ENCODE measurements around the gene RIPOR3. TPM values are rescaled to one million over a fixed set of nuclear protein-coding genes. Genes with fewer than 3 reads are reported as not detected.

RIPOR3 gene
- total RNA-seq, 2 experiments from 2014 or later = not detected

GRCh38 chr20:50659975-50660670 lies 31.2 kb downstream of the RIPOR3 start:
- Mint-ChIP-seq H3K36me3 (ENCODE audit: low read depth) (no peaks in the 10 kb centered on the region), H3K27ac (no peak overlapping the region), H3K27me3 (peaks cover 2% of the 10 kb centered on the region), H3K9me3 (ENCODE audit: low read depth) (no peaks in the 10 kb centered on the region), H3K4me1 (no peaks in the 10 kb centered on the region), H3K4me3 (no peak overlapping the region)
- DNase-seq (no peak), ATAC-seq (no peak)
- POLR2A ChIA-PET = interaction anchor here (0.5 to 0.6 kb wide), 3 partner anchors 80 to 298 kb away, joined by 3 to 5 read pairs (median 3); no protein-coding TSS in a partner anchor
- intact Hi-C loops (cut with DNase I, micrococcal nuclease) = no loop called here
- CTCF ChIA-PET = interaction anchor here (0.8 kb wide), 1 partner anchor 71 kb away, joined by 5 read pairs; no protein-coding TSS in a partner anchor

GRCh38 chr20:50658804-50659380 lies 32.5 kb downstream of the RIPOR3 start:
- Mint-ChIP-seq H3K27ac (no peak overlapping the region), H3K9me3 (ENCODE audit: low read depth) (no peaks in the 10 kb centered on the region), H3K4me1 (no peaks in the 10 kb centered on the region), H3K4me3 (no peak overlapping the region), H3K36me3 (ENCODE audit: low read depth) (no peaks in the 10 kb centered on the region), H3K27me3 (peaks cover 2% of the 10 kb centered on the region)
- POLR2A ChIA-PET = no interaction called here
- CTCF ChIA-PET = interaction anchor here (0.6 to 0.7 kb wide), 2 partner anchors 14 to 277 kb away, joined by 3 read pairs; no protein-coding TSS in a partner anchor
- intact Hi-C loops (cut with DNase I, micrococcal nuclease) = no loop called here
- no peak for ATAC-seq
- DNase-seq = no peak

GRCh38 chr20:50655311-50655880 lies 35.9 kb downstream of the RIPOR3 start:
- H3K9me3 Mint-ChIP-seq (ENCODE audit: low read depth) = no peaks in the 10 kb centered on the region
- no peaks in the 10 kb centered on the region for H3K27me3 Mint-ChIP-seq
- CTCF ChIA-PET = no interaction called here
- DNase-seq = no peak
- intact Hi-C loops (cut with DNase I, micrococcal nuclease) = no loop called here
- ATAC-seq = no peak
- H3K4me1 Mint-ChIP-seq = no peaks in the 10 kb centered on the region
- POLR2A ChIA-PET = no interaction called here
- no peak overlapping the region for H3K27ac Mint-ChIP-seq
- no peaks in the 10 kb centered on the region for H3K36me3 Mint-ChIP-seq (ENCODE audit: low read depth)
- no peak overlapping the region for H3K4me3 Mint-ChIP-seq

- Mint-ChIP-seq H3K27me3 (no peaks in the 10 kb centered on the region), H3K4me1 (no peaks in the 10 kb centered on the region), H3K4me3 (no peak overlapping the region), H3K36me3 (ENCODE audit: low read depth) (no peaks in the 10 kb centered on the region), H3K9me3 (ENCODE audit: low read depth) (no peaks in the 10 kb centered on the region), H3K27ac (no peak overlapping the region)
- ChIA-PET POLR2A (no interaction called here), CTCF (no interaction called here)
- DNase-seq = no peak
- intact Hi-C loops (cut with DNase I, micrococcal nuclease) = no loop called here
- ATAC-seq = no peak
Measured at GRCh38 chr20:50654904-50655303, 36.4 kb downstream of the RIPOR3 start.

GRCh38 chr20:50652702-50653294 lies 38.5 kb downstream of the RIPOR3 start:
- H3K36me3 Mint-ChIP-seq (ENCODE audit: low read depth) = no peaks in the 10 kb centered on the region
- intact Hi-C loops (cut with DNase I, micrococcal nuclease) = no loop called here
- ChIA-PET POLR2A (no interaction called here), CTCF (no interaction called here)
- no peak overlapping the region for H3K4me3 Mint-ChIP-seq
- H3K4me1 Mint-ChIP-seq = no peaks in the 10 kb centered on the region
- H3K27me3 Mint-ChIP-seq = no peaks in the 10 kb centered on the region
- no peak overlapping the region for H3K27ac Mint-ChIP-seq
- H3K9me3 Mint-ChIP-seq (ENCODE audit: low read depth) = no peaks in the 10 kb centered on the region
- ATAC-seq (no peak), DNase-seq (no peak)

GRCh38 chr20:50651676-50652075 lies 39.7 kb downstream of the RIPOR3 start:
- POLR2A ChIA-PET = no interaction called here
- Mint-ChIP-seq H3K4me3 (no peak overlapping the region), H3K27ac (no peak overlapping the region), H3K4me1 (no peaks in the 10 kb centered on the region), H3K9me3 (ENCODE audit: low read depth) (no peaks in the 10 kb centered on the region), H3K27me3 (no peaks in the 10 kb centered on the region), H3K36me3 (ENCODE audit: low read depth) (no peaks in the 10 kb centered on the region)
- CTCF ChIA-PET = interaction anchor here (1.4 kb wide), 1 partner anchor 98 kb away, joined by 3 read pairs; no protein-coding TSS in a partner anchor
- no peak for DNase-seq
- intact Hi-C loops (cut with DNase I, micrococcal nuclease) = no loop called here
- no peak for ATAC-seq

GRCh38 chr20:50649590-50649989 lies 41.8 kb downstream of the RIPOR3 start:
- intact Hi-C loops (cut with DNase I, micrococcal nuclease) = no loop called here
- CTCF ChIA-PET = no interaction called here
- no peak for ATAC-seq
- no peaks in the 10 kb centered on the region for H3K4me1 Mint-ChIP-seq
- H3K27me3 Mint-ChIP-seq = no peaks in the 10 kb centered on the region
- H3K27ac Mint-ChIP-seq = no peak overlapping the region
- H3K9me3 Mint-ChIP-seq (ENCODE audit: low read depth) = no peaks in the 10 kb centered on the region
- POLR2A ChIA-PET = no interaction called here
- no peak overlapping the region for H3K4me3 Mint-ChIP-seq
- no peak for DNase-seq
- no peaks in the 10 kb centered on the region for H3K36me3 Mint-ChIP-seq (ENCODE audit: low read depth)

GRCh38 chr20:50648651-50649050 lies 42.7 kb downstream of the RIPOR3 start:
- H3K4me1 Mint-ChIP-seq = no peaks in the 10 kb centered on the region
- intact Hi-C loops (cut with DNase I, micrococcal nuclease) = no loop called here
- no peaks in the 10 kb centered on the region for H3K27me3 Mint-ChIP-seq
- DNase-seq = no peak
- H3K36me3 Mint-ChIP-seq (ENCODE audit: low read depth) = no peaks in the 10 kb centered on the region
- POLR2A ChIA-PET = no interaction called here
- H3K9me3 Mint-ChIP-seq (ENCODE audit: low read depth) = no peaks in the 10 kb centered on the region
- H3K4me3 Mint-ChIP-seq = no peak overlapping the region
- H3K27ac Mint-ChIP-seq = no peak overlapping the region
- ATAC-seq = no peak
- CTCF ChIA-PET = no interaction called here

- intact Hi-C loops (cut with DNase I, micrococcal nuclease) = no loop called here
- DNase-seq (no peak), ATAC-seq (no peak)
- H3K27ac Mint-ChIP-seq = no peak overlapping the region
- no peak overlapping the region for H3K4me3 Mint-ChIP-seq
- no peaks in the 10 kb centered on the region for H3K27me3 Mint-ChIP-seq
- CTCF ChIA-PET = no interaction called here
- no peaks in the 10 kb centered on the region for H3K36me3 Mint-ChIP-seq (ENCODE audit: low read depth)
- POLR2A ChIA-PET = no interaction called here
- no peaks in the 10 kb centered on the region for H3K9me3 Mint-ChIP-seq (ENCODE audit: low read depth)
- no peaks in the 10 kb centered on the region for H3K4me1 Mint-ChIP-seq
Measured at GRCh38 chr20:50646483-50646996, 44.8 kb downstream of the RIPOR3 start.

- ChIA-PET POLR2A (no interaction called here), CTCF (interaction anchor here (0.8 kb wide), 1 partner anchor 563 kb away, joined by 3 read pairs; no protein-coding TSS in a partner anchor)
- Mint-ChIP-seq H3K4me1 (no peaks in the 10 kb centered on the region), H3K9me3 (ENCODE audit: low read depth) (no peaks in the 10 kb centered on the region), H3K4me3 (no peak overlapping the region), H3K36me3 (ENCODE audit: low read depth) (no peaks in the 10 kb centered on the region), H3K27ac (no peak overlapping the region), H3K27me3 (no peaks in the 10 kb centered on the region)
- no peak for ATAC-seq
- no peak for DNase-seq
- intact Hi-C loops (cut with DNase I, micrococcal nuclease) = no loop called here
Measured at GRCh38 chr20:50645253-50646068, 45.9 kb downstream of the RIPOR3 start.

GRCh38 chr20:50642288-50642803 lies 49.0 kb downstream of the RIPOR3 start:
- intact Hi-C loops (cut with DNase I, micrococcal nuclease) = no loop called here
- ChIA-PET CTCF (interaction anchor here (1.1 to 1.2 kb wide), 2 partner anchors 10 to 345 kb away, joined by 3 read pairs; no protein-coding TSS in a partner anchor), POLR2A (interaction anchor here (0.6 kb wide), 1 partner anchor 245 kb away, joined by 3 read pairs; no protein-coding TSS in a partner anchor)
- Mint-ChIP-seq H3K27ac (no peak overlapping the region), H3K4me1 (no peaks in the 10 kb centered on the region), H3K27me3 (no peaks in the 10 kb centered on the region), H3K36me3 (ENCODE audit: low read depth) (no peaks in the 10 kb centered on the region), H3K4me3 (no peak overlapping the region), H3K9me3 (ENCODE audit: low read depth) (no peaks in the 10 kb centered on the region)
- DNase-seq (no peak), ATAC-seq (no peak)
